ENCODE results near the gene COX8A.
"Not testable (repeated sequence)": the region's sequence is repeated elsewhere in the genome, so short reads cannot be mapped to it uniquely, and the experiment has no call there.

Gene COX8A

DNA sequence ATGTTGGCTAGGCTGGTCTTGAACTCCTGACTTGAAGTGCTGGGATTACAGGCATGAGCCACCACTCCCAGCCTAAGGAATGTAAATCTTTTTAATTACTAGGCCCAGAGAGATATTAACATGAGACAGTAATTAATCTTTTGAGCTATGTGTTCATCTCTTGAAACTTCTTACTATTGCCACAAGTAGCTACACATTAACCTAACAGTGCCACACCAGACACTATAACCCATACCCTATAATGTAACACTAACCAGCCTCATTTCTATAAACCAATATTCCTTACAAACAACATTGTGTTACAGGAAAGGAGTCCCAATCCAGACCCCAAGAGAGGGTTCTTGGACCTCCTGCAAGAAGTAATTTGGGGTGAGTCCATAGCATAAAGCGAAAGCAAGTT, 8.0 kb upstream of the COX8A start:
- in situ Hi-C loops (cut with MboI; ENCODE audit: low sequenced_read_pairs): no loop called here

DNA sequence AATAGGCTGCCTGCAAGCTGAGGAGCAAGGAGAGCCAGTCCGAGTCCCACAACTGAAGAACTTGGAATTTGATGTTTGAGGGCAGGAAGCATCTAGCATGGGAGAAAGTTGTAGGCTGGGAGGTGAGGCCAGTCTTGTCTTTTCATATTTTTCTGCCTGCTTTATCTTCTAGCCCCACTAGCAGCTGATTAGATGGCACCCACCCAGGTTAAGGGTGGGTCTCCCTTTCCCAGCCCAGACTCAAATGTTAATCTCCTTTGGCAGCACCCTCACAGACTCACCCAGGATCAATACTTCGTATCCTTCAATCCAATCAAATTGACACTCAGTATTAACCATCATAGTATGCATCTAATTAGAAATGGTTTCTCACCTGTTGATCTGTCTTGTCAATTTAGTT, 5.0 kb upstream of the COX8A start:
- in situ Hi-C loops (cut with MboI; ENCODE audit: low sequenced_read_pairs): no loop called here

DNA sequence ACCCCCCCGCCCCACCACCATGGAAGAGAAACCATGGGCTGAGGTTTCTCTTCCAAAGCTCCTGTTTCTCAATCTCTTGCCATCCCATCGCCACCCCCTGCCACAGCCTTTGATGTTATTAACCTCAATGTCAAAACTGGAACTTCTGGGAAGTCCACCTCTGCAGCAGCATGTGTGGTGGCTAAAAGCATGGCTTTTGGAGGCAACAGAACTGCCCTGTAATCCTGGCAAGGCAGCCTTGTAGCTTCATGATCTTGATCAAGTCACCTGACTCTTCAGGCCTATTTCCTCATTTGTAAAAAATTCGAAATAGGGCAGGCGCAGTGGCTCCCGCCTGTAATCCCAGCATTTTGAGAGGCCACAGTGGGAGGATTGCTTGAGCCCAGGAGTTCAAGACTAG, 3.5 kb upstream of the COX8A start:
- in situ Hi-C loops (cut with MboI; ENCODE audit: low sequenced_read_pairs): no loop called here

DNA sequence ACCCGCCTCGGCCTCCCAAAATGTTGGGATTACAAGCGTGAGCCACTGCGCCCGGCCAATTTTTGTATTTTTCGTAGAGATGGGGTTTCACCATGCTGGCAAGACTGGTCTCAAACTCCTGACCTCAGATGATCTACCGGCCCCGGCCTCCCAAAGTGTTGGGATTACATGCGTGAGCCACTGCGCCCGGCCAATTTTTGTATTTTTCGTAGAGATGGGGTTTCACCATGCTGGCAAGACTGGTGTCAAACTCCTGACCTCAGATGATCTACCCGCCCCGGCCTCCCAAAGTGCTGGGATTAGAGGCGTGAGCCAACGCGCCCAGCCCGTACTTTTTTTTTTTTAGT, 535 bp upstream of the COX8A start:
- in situ Hi-C loops (cut with MboI; ENCODE audit: low sequenced_read_pairs): not testable (repeated sequence)

DNA sequence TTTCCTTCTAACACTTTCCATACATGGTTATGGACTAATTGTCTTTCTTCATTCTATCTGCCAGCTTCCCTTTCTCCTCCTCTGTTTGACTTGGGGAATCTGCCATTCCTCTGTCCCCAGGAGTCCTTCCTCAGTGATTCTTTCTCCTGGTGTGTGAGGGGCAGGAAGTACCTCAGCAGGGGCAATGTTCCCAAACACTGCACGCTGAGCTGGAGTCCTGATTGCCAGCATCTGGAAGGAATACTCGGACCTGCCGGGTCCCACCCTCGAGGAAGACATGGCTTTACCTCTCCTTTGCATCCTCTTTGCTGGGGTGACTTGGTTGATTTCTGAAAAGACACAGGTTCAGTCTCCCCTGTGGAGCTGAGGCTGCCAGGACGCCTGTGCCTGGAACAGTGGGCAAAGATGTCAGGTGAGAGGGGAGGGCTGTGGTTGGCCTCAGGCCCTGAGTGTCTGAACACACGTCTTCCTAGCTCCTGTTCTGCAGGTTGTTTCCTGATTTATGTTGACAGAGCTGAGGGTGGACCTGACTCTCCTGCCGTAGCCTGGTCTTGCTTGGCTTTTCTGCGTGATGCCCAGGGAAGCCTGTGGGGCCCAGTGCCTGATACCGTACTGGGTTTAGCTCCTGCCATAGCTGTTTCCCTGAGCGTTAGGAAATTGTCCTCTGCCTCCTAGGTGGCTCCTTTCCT, 4.3 kb downstream of the COX8A start:
- in situ Hi-C loops (cut with MboI; ENCODE audit: low sequenced_read_pairs): no loop called here

DNA sequence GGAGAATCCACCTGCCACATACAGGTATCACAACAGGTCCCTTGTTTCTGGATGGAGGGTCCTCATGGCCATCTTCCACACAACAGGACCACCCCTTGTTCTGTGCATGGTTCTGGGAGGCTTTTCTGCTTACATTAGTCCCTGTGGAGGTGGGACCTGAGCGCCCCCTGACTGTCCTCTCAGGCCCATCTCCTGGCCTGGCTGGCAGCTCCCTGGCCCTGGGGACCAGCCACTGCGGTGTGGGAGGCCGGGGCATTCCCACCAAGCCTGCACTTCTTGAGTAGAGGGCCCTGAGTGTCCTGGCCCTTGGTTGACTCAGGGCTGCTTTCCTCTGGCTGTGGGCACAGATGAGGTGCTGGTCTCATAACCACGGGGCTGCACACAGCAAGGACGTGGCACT, 5.0 kb downstream of the COX8A start:
- in situ Hi-C loops (cut with MboI; ENCODE audit: low sequenced_read_pairs): no loop called here

DNA sequence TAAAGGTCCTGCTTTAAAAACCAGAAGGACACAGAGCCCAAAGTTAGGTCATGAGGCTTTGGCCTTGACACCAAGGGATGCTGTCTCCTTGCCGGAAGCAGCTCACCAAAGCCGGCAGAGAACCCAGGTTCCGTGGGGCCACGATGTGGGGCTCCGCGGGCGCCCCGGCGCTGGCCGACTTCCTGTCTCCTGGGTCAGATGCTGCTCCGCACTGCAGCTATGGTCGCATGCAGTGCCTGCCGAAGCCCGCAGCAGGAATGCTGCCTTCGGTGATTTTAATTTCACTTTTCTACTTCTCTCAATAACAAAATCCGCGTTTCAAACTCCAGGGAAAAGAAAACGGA, 11.4 kb downstream of the COX8A start:
- in situ Hi-C loops (cut with MboI; ENCODE audit: low sequenced_read_pairs): no loop called here

DNA sequence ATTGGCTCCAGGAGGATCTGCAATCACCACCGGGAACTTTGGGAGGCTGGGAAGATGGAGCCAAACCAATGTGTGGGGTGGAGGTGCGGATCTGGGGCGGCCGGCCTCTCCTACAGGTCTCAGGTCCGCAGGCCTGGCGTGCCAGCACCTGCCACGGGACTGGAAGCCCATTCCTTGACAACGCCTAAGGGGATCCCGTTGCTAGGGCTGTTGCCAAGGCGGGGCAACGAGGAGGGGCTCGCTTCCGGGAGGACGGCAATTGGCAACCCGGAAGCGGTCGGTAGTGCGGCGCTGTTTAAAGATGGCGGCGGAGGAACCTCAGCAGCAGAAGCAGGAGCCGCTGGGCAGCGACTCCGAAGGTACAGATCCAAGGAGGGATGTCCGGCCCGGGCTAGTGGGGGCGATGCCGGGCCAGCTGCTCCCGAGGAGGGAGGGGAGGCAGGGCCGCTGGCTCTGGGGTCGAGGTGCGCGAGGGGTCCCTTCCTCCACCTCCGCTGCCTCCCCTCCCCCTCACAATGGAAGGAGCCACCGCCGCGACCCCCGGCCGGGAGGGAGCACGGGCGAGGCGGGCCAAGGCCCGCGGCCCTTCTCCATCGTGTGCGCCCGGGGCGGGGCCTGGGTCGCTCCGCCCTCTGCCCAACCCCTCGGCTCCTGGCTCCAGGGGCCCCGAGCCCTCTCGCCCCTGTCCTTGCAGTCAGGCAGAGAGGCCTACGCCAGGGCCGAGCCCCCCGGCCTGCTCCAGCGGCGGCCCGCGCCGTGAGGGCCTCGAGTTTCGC, 11.9 kb downstream of the COX8A start, which contains the start of gene OTUB1:
OTUB1 (plus strand) TSS at position 283 of the 776 bp plus-strand sequence; CDS start at position 302, 19 bp downstream.
- in situ Hi-C loops (cut with MboI; ENCODE audit: low sequenced_read_pairs): no loop called here

DNA sequence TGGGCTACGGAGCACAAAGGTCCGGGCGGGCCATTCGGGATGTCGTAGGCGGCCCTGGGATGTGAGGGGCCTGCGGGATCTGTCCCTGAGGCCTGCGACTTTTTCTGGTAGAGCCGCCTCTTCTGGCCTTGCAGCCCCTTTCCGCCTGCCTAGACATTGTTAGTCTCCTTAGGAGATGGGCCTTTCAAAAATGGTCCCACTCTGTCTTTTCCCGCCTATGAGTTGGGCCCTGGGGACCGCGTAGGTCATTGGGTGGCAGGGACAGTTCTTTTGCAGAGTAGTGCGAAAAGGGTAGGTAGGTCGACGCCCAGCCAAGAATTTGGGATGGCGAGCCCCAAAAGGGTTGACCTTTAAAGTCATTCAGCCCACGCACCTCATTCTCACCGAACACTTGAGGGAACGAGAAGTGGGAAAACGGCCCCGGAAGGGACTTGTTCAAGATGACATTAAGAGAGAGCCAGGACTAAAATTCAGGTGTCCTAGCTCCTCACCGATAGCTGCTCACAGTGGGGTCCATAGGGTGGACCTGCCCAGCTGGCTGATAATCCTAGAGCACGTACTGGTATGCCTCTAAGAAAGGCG, 12.6 kb downstream of the COX8A start:
- in situ Hi-C loops (cut with MboI; ENCODE audit: low sequenced_read_pairs): no loop called here

DNA sequence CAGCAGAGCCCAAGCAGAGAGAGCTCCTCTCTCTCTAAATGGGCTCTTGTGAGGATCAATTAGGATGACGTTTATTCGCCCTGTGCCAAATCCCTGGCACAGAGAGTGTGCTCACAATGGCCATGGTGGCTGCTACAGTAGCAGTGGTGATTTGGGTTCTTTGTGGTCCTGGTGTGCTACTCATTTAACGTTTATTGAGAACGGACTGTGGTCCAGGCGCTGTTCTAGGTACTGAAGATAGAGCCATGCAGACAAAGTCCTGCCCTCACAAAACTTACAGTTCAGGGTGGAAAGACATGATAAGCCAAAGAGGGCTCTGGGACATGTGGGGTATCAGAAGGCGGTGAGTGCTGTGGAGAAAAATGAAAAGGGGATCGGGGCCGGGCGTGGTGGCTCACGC, 17.1 kb downstream of the COX8A start:
- in situ Hi-C loops (cut with MboI; ENCODE audit: low sequenced_read_pairs): no loop called here

DNA sequence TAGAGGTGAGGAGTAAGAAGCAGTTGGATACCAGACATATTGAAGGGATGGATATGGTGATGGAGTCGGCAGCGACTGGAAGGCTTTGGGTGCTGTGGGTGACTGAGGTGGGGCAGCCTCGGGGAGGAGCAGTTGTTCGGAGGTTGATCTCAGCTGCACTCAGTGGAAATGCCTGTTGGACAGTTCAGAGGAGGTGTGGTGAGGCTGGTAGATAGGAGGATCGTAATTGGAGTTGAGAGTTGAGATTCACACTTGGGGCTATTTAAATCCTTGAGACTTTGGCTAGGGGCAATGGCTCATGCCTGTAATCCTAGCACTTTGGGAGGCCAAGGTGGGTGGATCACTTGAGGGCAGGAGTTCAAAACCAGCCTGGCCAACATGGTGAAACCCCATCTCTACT, 18.7 kb downstream of the COX8A start:
- in situ Hi-C loops (cut with MboI; ENCODE audit: low sequenced_read_pairs): no loop called here

DNA sequence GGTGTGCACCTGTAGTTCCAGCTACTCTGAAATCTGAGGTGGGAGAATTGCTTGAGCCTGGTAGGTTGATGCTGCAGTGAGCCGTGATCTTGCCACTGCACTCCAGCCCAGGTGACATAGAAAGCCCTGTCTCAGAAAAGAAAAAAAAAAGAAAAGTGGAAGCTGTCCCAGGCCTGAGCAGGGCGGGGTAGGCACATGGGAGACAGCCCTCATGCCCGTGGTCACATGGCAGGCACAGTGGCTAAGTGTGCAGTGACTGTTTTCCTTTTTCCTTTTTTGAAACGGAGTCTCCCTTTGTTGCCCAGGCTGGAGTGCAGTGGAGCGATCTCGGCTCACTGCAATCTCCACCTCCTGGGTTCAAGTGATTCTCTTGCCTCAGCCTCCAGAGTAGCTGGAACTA, 19.6 kb downstream of the COX8A start:
- in situ Hi-C loops (cut with MboI; ENCODE audit: low sequenced_read_pairs): no loop called here

DNA sequence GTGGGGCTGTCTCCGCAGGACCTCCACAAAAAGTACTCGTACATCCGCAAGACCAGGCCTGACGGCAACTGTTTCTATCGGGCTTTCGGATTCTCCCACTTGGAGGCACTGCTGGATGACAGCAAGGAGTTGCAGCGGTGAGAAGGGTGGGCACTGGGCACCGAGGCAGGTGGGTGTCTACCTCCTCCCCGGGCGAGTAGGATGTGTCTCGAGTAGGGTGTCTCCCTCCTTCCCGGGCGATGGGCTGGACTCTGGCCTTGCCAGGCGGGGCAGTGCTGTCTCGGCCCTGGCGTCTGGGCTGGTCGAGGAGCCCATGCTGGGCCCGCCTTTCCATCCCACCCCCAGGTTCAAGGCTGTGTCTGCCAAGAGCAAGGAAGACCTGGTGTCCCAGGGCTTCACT, 22.1 kb downstream of the COX8A start:
- in situ Hi-C loops (cut with MboI; ENCODE audit: low sequenced_read_pairs): no loop called here

DNA sequence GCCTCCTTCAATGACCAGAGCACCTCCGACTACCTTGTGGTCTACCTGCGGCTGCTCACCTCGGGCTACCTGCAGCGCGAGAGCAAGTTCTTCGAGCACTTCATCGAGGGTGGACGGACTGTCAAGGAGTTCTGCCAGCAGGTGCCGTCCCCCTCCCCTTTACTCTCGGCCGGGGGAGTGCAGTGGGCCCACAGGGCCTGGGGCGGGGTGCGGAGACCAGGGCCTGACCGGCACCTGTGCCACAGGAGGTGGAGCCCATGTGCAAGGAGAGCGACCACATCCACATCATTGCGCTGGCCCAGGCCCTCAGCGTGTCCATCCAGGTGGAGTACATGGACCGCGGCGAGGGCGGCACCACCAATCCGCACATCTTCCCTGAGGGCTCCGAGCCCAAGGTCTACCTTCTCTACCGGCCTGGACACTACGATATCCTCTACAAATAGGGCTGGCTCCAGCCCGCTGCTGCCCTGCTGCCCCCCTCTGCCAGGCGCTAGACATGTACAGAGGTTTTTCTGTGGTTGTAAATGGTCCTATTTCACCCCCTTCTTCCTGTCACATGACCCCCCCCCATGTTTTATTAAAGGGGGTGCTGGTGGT, 22.8 kb downstream of the COX8A start:
- in situ Hi-C loops (cut with MboI; ENCODE audit: low sequenced_read_pairs): no loop called here

DNA sequence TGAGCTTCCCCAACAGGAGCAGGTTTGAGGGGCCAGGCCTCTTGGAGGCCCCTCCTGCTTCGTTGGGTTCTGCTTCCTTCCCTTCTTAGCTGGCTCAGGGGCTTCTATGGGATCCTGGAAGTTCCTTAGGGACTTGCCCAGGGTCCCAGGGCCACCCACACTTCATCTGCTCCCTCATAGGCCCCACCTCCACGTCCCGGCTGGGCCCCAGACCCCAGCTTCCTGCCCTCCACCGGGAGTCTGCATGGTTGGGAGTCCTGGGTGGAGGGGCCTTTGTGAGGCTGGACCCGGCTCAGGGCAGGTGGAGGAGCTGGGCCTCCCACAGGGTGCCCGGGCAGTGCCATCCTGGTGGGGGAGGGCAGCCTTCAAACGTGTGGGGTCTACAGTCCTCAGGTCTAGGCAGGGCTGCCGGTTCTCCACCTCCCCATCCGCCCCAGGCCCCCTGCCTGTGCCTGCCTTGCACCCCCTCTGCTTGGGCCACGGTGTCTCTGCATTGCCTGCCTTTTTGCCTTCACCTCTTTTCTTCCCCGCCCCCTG, 23.4 kb downstream of the COX8A start:
- in situ Hi-C loops (cut with MboI; ENCODE audit: low sequenced_read_pairs): no loop called here

DNA sequence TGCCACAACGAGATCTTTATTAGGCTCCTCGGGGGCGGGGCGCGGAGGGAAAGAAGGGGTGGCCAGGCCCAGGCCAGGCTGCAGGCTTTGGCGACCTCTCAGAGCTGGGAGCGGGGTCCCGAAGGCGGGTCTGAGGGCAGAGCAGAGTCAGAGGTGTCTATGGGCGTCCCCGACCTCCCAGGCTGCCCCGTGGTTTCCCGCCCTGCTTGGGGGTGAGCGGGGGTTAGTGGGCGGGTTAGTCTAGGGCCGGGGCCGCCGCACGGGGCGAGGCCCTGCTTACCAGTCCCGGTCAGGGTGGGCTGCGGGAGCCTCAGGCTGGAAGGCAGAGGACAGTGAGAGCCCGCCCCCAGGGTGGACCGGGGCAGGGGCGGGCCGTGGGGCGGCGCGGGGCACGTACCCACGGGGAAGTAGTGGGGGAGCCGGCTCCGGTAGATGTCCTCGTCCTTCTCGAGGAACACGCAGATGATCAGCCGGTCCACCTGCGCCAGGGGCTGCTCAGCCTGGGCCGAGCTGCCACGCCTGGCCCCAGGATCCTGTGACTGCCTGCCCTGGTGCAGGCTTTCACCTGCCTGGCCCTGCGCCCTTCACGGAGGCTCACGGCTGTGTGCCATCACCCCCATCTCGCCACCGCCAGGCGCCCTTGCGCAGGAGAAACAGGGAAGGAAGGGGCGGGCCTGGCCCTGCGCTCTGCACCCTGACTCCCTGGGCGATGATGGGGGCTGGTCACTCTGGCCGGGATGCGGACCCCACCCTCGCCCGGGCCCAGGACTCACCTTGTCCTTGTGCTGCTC, 24.3 kb downstream of the COX8A start:
- in situ Hi-C loops (cut with MboI; ENCODE audit: low sequenced_read_pairs): no loop called here

DNA sequence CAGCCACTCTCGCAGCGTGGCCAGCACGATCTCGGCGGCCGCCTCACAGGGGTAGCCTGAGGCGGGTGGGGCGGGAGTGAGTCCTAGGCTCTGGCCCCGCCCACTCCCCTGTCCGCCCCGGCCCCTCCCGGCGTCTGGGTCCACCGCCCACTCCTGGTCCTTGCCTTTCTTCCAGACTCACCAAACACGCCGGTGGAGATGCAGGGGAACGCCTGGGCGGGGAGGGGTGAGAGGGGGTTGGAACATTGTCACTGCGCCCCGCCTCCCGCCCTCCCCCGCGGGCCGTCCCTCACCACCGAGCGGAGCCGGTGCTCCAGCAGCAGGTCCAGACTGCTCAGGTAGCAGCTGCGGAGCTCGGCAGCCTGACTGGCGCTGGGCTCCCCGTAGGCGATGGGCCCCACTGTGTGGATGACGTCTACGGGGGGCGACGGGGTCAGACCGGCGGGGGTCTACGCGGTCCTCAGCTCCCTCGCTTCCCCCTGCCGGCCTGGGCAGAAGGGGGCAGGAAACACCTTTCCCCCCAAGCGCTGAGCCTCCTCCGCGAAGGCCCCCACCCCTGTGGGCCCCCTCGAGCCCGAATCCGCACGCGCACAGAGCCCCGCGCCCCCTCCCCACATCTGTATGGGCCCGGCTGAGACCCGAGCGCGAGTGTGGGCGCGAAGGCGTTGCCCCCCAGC, 25.1 kb downstream of the COX8A start:
- in situ Hi-C loops (cut with MboI; ENCODE audit: low sequenced_read_pairs): loop anchor here (10.0 kb wide), 1 partner anchor 145 kb away; no protein-coding TSS in a partner anchor

DNA sequence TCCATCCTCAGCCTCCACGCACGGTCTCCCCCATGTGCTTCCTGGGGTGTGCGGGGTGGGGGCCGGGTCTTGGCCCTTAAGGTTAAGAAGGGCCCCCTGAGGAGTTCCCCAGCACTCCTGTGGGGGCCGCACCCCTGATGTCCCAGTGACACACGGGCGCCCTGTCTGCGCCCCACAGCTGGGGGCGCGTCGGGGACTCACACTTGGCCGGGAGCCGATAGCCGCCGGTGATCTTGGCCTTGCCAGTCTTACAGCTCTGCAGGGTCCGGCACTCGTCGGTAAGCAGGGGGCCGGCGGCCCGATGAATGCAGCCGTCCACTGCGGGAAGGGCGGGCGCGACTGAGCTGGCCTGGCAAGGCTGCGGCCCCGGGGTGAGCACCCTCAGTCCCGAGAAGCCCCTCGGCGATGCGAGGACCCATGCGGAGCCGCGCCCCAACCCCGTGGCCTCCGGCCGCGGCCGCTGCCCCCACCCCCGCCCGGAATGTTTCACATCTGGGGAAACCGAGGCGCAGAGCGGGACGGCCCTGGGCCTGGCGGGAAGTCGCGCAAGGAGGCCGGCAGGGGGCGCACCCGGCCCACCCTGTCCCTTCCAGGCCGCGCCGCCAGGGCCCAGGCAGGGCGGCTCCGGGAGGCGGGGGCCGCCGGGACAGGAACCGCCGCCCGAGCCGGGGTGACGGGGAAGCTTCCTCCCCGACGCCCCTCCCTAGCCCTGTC, 25.8 kb downstream of the COX8A start:
- in situ Hi-C loops (cut with MboI; ENCODE audit: low sequenced_read_pairs): loop anchor here (10.0 kb wide), 1 partner anchor 145 kb away; no protein-coding TSS in a partner anchor

DNA sequence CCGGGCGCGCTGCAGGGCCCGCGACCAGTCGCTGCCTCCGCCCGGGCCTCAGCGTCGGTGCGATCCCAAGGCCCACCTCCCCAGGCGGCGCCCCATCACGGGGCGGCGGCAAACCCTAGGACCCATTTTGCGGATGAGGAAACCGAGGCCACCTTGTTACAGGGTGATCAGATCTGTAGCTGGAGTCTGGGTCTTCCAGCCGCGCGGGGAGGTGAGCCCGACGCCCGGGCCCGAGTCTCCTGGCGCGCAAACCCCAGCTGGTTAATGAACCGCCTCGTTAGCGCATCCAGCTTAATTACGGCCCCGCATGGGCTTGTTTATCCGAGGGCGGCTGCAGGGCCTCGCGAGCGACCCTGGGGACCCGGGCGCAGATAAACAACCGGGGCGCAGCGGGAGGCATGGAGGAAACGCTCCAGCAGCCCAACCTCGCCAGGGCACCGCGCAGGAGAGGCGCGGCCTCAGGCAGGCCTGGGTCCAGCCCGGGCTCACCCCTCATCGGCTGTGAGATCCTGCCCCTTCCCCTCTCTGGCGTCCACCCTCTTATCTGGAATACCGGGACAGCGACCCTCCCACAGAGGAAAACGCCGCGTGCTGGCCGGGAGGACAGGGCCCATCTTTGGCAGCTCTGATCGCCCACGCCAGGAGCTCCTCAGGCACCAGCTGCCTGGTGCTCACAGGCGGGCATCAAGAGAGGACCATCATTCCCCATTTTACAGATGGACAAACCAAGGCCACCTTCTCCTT, 26.5 kb downstream of the COX8A start:
- in situ Hi-C loops (cut with MboI; ENCODE audit: low sequenced_read_pairs): loop anchor here (10.0 kb wide), 1 partner anchor 144 kb away; no protein-coding TSS in a partner anchor

Measured in HL-60/S4 (cell line).